GM12878 (cell line): ENCODE measurements around the gene TTLL1.

Experiments used
- CTCF ChIP-seq, 3 experiments: IDR thresholded peaks in 2 of 3; conservative IDR thresholded peaks in 1 of 3; 2 replicates each; pipeline ENCODE4 v1.5.1; 2011; ENCODE audit warnings: low read depth in 3 of 3, low read length in 3 of 3, mild to moderate bottlenecking in 3 of 3, control low read depth in 2 of 3, moderate library complexity in 2 of 3, inconsistent platforms in 1 of 3, mixed read lengths in 1 of 3; ENCODE audit not compliant: control insufficient read depth in 2 of 3, insufficient read depth in 1 of 3; ENCODE audit errors: extremely low read depth in 1 of 3
- E2F4 ChIP-seq: IDR thresholded peaks from 2 replicates; pipeline ENCODE4 v1.6.1; 2012; ENCODE audit warnings: low read depth, low read length, improper control_type of control experiment
- EZH2 ChIP-seq: IDR thresholded peaks from 2 replicates; pipeline ENCODE4 v1.6.1; 2012; ENCODE audit warnings: low read depth, mild to moderate bottlenecking, control low read depth, inconsistent platforms, low read length, borderline replicate concordance; ENCODE audit not compliant: control insufficient read depth
- GABPA ChIP-seq: IDR thresholded peaks from 2 replicates; pipeline ENCODE4 v1.6.1; 2014; ENCODE audit warnings: antibody characterized with exemption, low read depth, mild to moderate bottlenecking, inconsistent platforms
- JUND ChIP-seq: IDR thresholded peaks from 2 replicates; pipeline ENCODE4 v1.6.1; 2012; ENCODE audit warnings: low read depth, mild to moderate bottlenecking, low read length, improper control_type of control experiment, moderate library complexity
- MEF2A ChIP-seq: IDR thresholded peaks from 2 replicates; pipeline ENCODE4 v1.6.1; 2011; ENCODE audit warnings: low read depth, mild to moderate bottlenecking, low read length, moderate library complexity; ENCODE audit not compliant: insufficient read depth
- MXI1 ChIP-seq: fragments of 150-350 bp; IDR thresholded peaks from 2 replicates; pipeline ENCODE4 v1.6.1; 2011; ENCODE audit warnings: low read depth, mild to moderate bottlenecking, inconsistent platforms, low read length, improper control_type of control experiment
- NR2C2 ChIP-seq: IDR thresholded peaks from 2 replicates; pipeline ENCODE4 v1.6.1; 2011; ENCODE audit warnings: borderline replicate concordance, low read depth; ENCODE audit not compliant: control insufficient read depth, insufficient read length
- SPI1 ChIP-seq: IDR thresholded peaks from 2 replicates; pipeline ENCODE4 v1.6.1; 2011; ENCODE audit warnings: low read depth, mild to moderate bottlenecking, low read length, moderate library complexity, borderline replicate concordance; ENCODE audit not compliant: insufficient read depth
- USF1 ChIP-seq: IDR thresholded peaks from 2 replicates; pipeline ENCODE4 v1.6.1; 2011; ENCODE audit warnings: borderline replicate concordance, low read depth, mild to moderate bottlenecking, moderate library complexity, mixed read lengths, low read length; ENCODE audit not compliant: insufficient read depth; ENCODE audit errors: extremely low read length
- USF2 ChIP-seq: IDR thresholded peaks from 2 replicates; pipeline ENCODE4 v1.6.1; 2011; ENCODE audit warnings: low read depth, low read length, improper control_type of control experiment, borderline replicate concordance
- ZNF207 ChIP-seq: fragments of 450-650 bp; IDR thresholded peaks from 2 replicates; pipeline ENCODE4 v1.6.1; 2014; ENCODE audit warnings: antibody characterized with exemption, mild to moderate bottlenecking, borderline replicate concordance

GRCh38 chr22:43133401-43133800 is 44.2 kb upstream of the TTLL1 start:
- TF ChIP-seq CTCF (IDR thresholded peaks at IDR 0.05 in 2 of 3, conservative IDR thresholded peaks at IDR 0.05 in 1 of 3; ENCODE audit: control insufficient read depth in 2 of 3, extremely low read depth in 1 of 3, insufficient read depth in 1 of 3, low read depth in 3 of 3, low read length in 3 of 3): no peak
- TF ChIP-seq EZH2: no peak
- no peak for TF ChIP-seq MXI1
- no peak for TF ChIP-seq MEF2A
- no peak for TF ChIP-seq USF2
- no peak for TF ChIP-seq SPI1
- TF ChIP-seq E2F4: no peak
- no peak for TF ChIP-seq JUND
- no peak for TF ChIP-seq USF1
- TF ChIP-seq NR2C2: no peak
- no peak for TF ChIP-seq ZNF207
- no peak for TF ChIP-seq GABPA
